ENCODE results near the gene PTPRR.

The PTPRR gene

GRCh38 chr12:70721656-70722357 is 198.7 kb downstream of the PTPRR start:
- Histone ChIP-seq H3K36me3 (no peaks in the 10 kb centered on the region), H3K9ac (no peak overlapping the region), H4K20me1 (no peaks in the 10 kb centered on the region), H3K27ac (no peak overlapping the region), H3K9me3 (no peaks in the 10 kb centered on the region), H3K27me3 (no peaks in the 10 kb centered on the region), H3K4me1 (peaks cover 12% of the 10 kb centered on the region), H3K4me2 (no peak overlapping the region), H3K4me3 (no peak overlapping the region)
- no peak for TF ChIP-seq Cebpa-rat (IDR thresholded peaks at IDR 0.05)

GRCh38 chr12:70721216-70721615 is 199.3 kb downstream of the PTPRR start:
- H3K27me3 ChIP-seq: no peaks in the 10 kb centered on the region
- H4K20me1 ChIP-seq: no peaks in the 10 kb centered on the region
- no peak for TF ChIP-seq Cebpa-rat (IDR thresholded peaks at IDR 0.05)
- H3K9me3 ChIP-seq: no peaks in the 10 kb centered on the region
- H3K4me1 ChIP-seq: peaks cover 12% of the 10 kb centered on the region
- H3K36me3 ChIP-seq: no peaks in the 10 kb centered on the region
- no peak overlapping the region for H3K4me3 ChIP-seq
- H3K9ac ChIP-seq: no peak overlapping the region
- no peak overlapping the region for H3K4me2 ChIP-seq
- H3K27ac ChIP-seq: no peak overlapping the region

DNA sequence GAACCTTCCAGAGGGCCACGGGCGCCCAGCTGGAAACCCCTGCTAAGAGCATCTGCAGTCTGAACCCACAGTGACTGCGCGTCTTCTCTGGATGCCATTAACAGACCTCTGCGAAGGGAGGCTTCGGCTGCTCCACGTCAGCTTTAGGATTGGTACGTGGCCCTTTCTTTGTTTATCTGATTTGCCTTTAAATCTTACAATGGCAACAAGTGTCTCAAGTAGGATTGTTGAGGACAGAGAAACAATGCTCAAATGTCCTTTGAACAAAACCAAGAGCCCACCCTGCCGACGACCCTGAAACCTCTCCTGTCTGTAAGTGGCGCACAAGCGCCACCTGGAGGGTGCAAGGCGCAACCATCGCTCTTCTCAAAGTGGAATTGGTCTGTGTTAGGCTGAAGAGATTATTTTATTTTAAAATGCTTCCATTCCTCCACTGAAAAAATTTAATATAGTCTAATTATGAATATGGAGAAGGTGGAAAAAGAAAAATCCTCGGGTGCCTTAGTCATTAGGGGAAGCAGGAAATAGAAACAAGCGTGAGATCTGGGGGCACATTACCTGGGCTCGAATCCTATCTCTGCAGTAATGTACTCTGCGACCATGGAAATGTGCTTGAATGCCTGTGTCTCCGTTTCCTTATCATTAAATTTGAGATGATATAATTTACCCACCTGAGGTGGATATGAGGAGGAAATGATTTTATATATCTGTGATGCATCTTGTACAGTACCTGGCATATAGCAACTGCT is 200.7 kb downstream of the PTPRR start:
- H3K4me1 ChIP-seq: peaks cover 12% of the 10 kb centered on the region
- H3K27me3 ChIP-seq: no peaks in the 10 kb centered on the region
- no peak overlapping the region for H3K4me2 ChIP-seq
- no peaks in the 10 kb centered on the region for H3K36me3 ChIP-seq
- no peak for TF ChIP-seq Cebpa-rat (IDR thresholded peaks at IDR 0.05)
- H4K20me1 ChIP-seq: no peaks in the 10 kb centered on the region
- H3K9ac ChIP-seq: no peak overlapping the region
- no peak overlapping the region for H3K4me3 ChIP-seq
- H3K27ac ChIP-seq: no peak overlapping the region
- no peaks in the 10 kb centered on the region for H3K9me3 ChIP-seq

DNA sequence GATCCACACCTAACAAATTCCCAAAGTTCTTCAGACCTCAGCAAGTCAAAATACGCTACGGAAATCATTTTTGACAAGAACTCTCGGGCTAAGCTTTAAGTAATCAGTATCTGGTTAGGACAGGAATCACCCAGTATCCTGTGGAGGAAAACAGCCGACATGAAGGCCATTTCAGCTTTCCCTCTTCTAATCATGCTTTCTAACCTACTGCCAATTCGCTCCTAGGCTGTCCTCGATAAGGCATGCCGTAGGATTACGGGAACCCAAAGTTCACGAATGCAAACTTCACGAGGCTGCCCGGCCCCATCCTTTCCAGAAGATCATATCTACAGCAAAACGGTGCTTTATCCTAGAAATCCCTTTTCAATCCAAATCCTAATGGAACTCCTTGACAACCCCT is 201.5 kb downstream of the PTPRR start:
- TF ChIP-seq Cebpa-rat (IDR thresholded peaks at IDR 0.05): no peak
- Histone ChIP-seq H3K27me3 (no peaks in the 10 kb centered on the region), H4K20me1 (no peaks in the 10 kb centered on the region), H3K27ac (no peak overlapping the region), H3K9me3 (no peaks in the 10 kb centered on the region), H3K4me2 (no peak overlapping the region), H3K4me1 (peaks cover 12% of the 10 kb centered on the region), H3K36me3 (no peaks in the 10 kb centered on the region), H3K9ac (no peak overlapping the region), H3K4me3 (no peak overlapping the region)

- no peaks in the 10 kb centered on the region for H3K27me3 ChIP-seq
- no peaks in the 10 kb centered on the region for H4K20me1 ChIP-seq
- H3K4me2 ChIP-seq: no peak overlapping the region
- H3K9ac ChIP-seq: no peak overlapping the region
- no peaks in the 10 kb centered on the region for H3K4me1 ChIP-seq
- no peak overlapping the region for H3K4me3 ChIP-seq
- H3K27ac ChIP-seq: no peak overlapping the region
- no peaks in the 10 kb centered on the region for H3K9me3 ChIP-seq
- no peak for TF ChIP-seq Cebpa-rat (IDR thresholded peaks at IDR 0.05)
- H3K36me3 ChIP-seq: no peaks in the 10 kb centered on the region
These were observed 208.7 kb downstream of the PTPRR start for GRCh38 chr12:70711831-70712230.

DNA sequence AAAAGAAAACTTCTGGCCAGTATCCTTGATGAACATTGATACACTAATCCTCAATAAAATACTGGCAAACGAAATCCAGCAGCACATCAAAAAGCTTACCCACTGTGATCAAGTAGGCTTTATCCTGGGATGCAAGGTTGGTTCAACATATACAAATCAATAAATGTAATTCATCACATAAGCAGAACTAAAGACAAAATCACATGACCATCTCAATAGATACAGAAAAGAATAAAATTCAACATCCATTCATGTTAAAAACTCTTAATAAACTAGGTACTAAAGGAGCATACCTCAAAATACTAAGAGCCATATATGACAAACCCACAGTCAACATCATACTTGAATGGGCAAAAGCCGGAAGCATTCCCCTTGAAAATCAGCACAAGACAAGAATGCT is 211.5 kb downstream of the PTPRR start:
- no peaks in the 10 kb centered on the region for H3K36me3 ChIP-seq
- H3K9ac ChIP-seq: no peak overlapping the region
- no peaks in the 10 kb centered on the region for H4K20me1 ChIP-seq
- TF ChIP-seq Cebpa-rat (IDR thresholded peaks at IDR 0.05): no peak
- H3K27me3 ChIP-seq: no peaks in the 10 kb centered on the region
- no peak overlapping the region for H3K27ac ChIP-seq
- H3K4me3 ChIP-seq: no peak overlapping the region
- no peak overlapping the region for H3K4me2 ChIP-seq
- no peaks in the 10 kb centered on the region for H3K9me3 ChIP-seq
- H3K4me1 ChIP-seq: no peaks in the 10 kb centered on the region

DNA sequence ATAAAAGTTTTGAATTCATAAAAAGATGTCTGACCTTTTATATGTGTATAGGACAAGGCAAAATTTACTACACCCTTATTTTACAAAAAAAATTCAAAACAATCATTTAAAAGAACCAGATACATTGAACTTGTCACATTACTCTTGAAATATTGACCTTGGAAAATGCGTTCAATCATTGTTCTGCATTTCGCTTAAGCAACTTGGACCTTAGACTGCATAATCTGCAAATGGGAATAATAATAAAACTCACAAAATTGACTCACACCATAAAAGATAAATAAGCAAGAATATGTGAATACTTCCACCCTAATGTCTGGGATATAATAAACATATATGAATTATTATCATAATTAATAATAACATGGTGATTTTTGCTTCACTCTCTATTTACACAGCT is 213.9 kb downstream of the PTPRR start:
- Histone ChIP-seq H3K27me3 (no peaks in the 10 kb centered on the region), H3K4me1 (no peaks in the 10 kb centered on the region), H4K20me1 (no peaks in the 10 kb centered on the region), H3K9ac (no peak overlapping the region), H3K27ac (no peak overlapping the region), H3K4me2 (no peak overlapping the region), H3K4me3 (no peak overlapping the region), H3K9me3 (no peaks in the 10 kb centered on the region), H3K36me3 (no peaks in the 10 kb centered on the region)
- TF ChIP-seq Cebpa-rat (IDR thresholded peaks at IDR 0.05): no peak

DNA sequence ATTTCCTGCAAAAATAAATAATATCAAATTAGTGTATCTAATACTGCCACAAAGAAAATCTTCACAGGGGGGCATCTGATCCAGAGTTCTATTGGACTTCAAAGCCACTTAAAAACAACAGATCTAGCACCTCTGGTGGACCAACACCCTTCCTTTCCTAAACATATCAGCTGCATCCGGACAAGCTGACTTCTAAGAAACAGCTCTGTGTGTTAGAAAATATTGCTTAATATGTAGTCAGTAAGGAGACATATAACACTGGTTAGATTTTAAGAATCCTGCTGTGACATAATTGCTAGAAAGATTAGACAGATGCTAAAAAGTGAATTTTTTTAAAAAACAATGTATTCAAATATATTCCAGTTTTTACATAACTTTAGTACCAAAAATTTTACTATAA is 222.2 kb downstream of the PTPRR start:
- Histone ChIP-seq H3K4me1 (no peaks in the 10 kb centered on the region), H3K27ac (no peak overlapping the region), H4K20me1 (no peaks in the 10 kb centered on the region), H3K4me2 (no peak overlapping the region), H3K27me3 (no peaks in the 10 kb centered on the region), H3K4me3 (no peak overlapping the region), H3K36me3 (no peaks in the 10 kb centered on the region), H3K9ac (no peak overlapping the region), H3K9me3 (no peaks in the 10 kb centered on the region)
- no peak for TF ChIP-seq Cebpa-rat (IDR thresholded peaks at IDR 0.05)

GRCh38 chr12:70695361-70696023 is 225.0 kb downstream of the PTPRR start:
- Histone ChIP-seq H3K9me3 (no peaks in the 10 kb centered on the region), H3K27me3 (no peaks in the 10 kb centered on the region), H3K4me3 (no peak overlapping the region), H3K36me3 (no peaks in the 10 kb centered on the region), H3K4me2 (no peak overlapping the region), H3K4me1 (no peaks in the 10 kb centered on the region), H3K27ac (no peak overlapping the region), H3K9ac (no peak overlapping the region), H4K20me1 (no peaks in the 10 kb centered on the region)
- no peak for TF ChIP-seq Cebpa-rat (IDR thresholded peaks at IDR 0.05)

- Histone ChIP-seq H3K4me3 (no peak overlapping the region), H3K27me3 (no peaks in the 10 kb centered on the region), H3K9me3 (no peaks in the 10 kb centered on the region), H3K9ac (no peak overlapping the region), H3K36me3 (no peaks in the 10 kb centered on the region), H3K27ac (no peak overlapping the region), H3K4me1 (no peaks in the 10 kb centered on the region), H3K4me2 (no peak overlapping the region), H4K20me1 (no peaks in the 10 kb centered on the region)
- TF ChIP-seq Cebpa-rat (IDR thresholded peaks at IDR 0.05): no peak
These were observed 227.8 kb downstream of the PTPRR start for GRCh38 chr12:70692681-70693288.
